Mesodermal cell (in vitro differentiated cells): ENCODE measurements around the gene PSMD1.

ENCODE experiments used
- H3K27ac ChIP-seq: 2 replicates; pipeline ENCODE4 v1.7.0; 2013; ENCODE audit warnings: mild to moderate bottlenecking, low read depth, low read length, moderate library complexity; ENCODE audit not compliant: severe bottlenecking
- H3K36me3 ChIP-seq: 2 replicates; pipeline ENCODE4 v1.7.1; 2013; ENCODE audit warnings: mild to moderate bottlenecking, low read length, moderate library complexity; ENCODE audit not compliant: control insufficient read depth, insufficient read depth
- H3K4me1 ChIP-seq: one replicate; pipeline ENCODE4 v1.7.1; 2013; ENCODE audit warnings: mild to moderate bottlenecking, low read length; ENCODE audit not compliant: insufficient read depth, control insufficient read depth, poor library complexity, severe bottlenecking
- H3K4me3 ChIP-seq: 2 replicates; pipeline ENCODE4 v1.7.0; 2013; ENCODE audit warnings: low read length, control low read depth, mild to moderate bottlenecking; ENCODE audit not compliant: insufficient read depth, poor library complexity, severe bottlenecking; ENCODE audit errors: extremely low read depth
- H3K9me3 ChIP-seq: 2 replicates; pipeline ENCODE4 v1.7.1; 2013; ENCODE audit warnings: mild to moderate bottlenecking, low read length, moderate library complexity; ENCODE audit not compliant: control insufficient read depth
- WGBS, 2 experiments: methylation state at CpG; one replicate each; pipeline ENCODE4 v1.1.5; 2013; ENCODE audit warnings: missing lambda C conversion rate in 2 of 2; ENCODE audit not compliant: insufficient coverage in 2 of 2; 5-methylcytosine and 5-hydroxymethylcytosine counted together

Gene PSMD1

GRCh38 chr2:231036131-231036530 lies 20.5 kb upstream of the PSMD1 start:
- Histone ChIP-seq H3K27ac (no peak overlapping the region), H3K36me3 (no peaks in the 10 kb centered on the region), H3K4me3 (no peak overlapping the region), H3K9me3 (no peaks in the 10 kb centered on the region), H3K4me1 (peaks cover 3% of the 10 kb centered on the region)
- WGBS, 2 experiments: 70 to 79% methylated on average over 3 to 4 of the region's 4 CpGs

- Histone ChIP-seq H3K36me3 (no peaks in the 10 kb centered on the region), H3K4me3 (no peak overlapping the region), H3K9me3 (no peaks in the 10 kb centered on the region), H3K27ac (no peak overlapping the region), H3K4me1 (peaks cover 3% of the 10 kb centered on the region)
- WGBS, 2 experiments: 75 to 80% methylated on average over 7 of the region's 12 CpGs
Observed at GRCh38 chr2:231036578-231037106, 20.0 kb upstream of the PSMD1 start.

GRCh38 chr2:231037202-231037730 lies 19.4 kb upstream of the PSMD1 start, which contains the start of gene C2orf72:
C2orf72 (plus strand) TSS chr2:231037523; CDS start chr2:231037566, 43 bp downstream.
- H3K27ac ChIP-seq: no peak within 1 kb of the TSS
- 1 to 9% methylated on average over 8 to 31 of the region's 61 CpGs for whole genome bisulfite sequencing, 2 experiments
- H3K4me3 ChIP-seq: peak within 1 kb of the TSS; percentile 37
- H3K9me3 ChIP-seq: no peaks in the 10 kb centered on the region
- H3K36me3 ChIP-seq: no peaks in the 10 kb centered on the region
- H3K4me1 ChIP-seq: peaks cover 3% of the 10 kb centered on the region

GRCh38 chr2:231037731-231038482 lies 18.8 kb upstream of the PSMD1 start:
- WGBS, 2 experiments: 1% methylated on average over 86 to 101 of the region's 104 CpGs
- no peak overlapping the region for H3K27ac ChIP-seq
- H3K36me3 ChIP-seq: no peaks in the 10 kb centered on the region
- peaks cover 3% of the 10 kb centered on the region for H3K4me1 ChIP-seq
- H3K9me3 ChIP-seq: no peaks in the 10 kb centered on the region
- peak overlapping the region; percentile 37 for H3K4me3 ChIP-seq

- WGBS, 2 experiments: 28 to 31% methylated on average over 7 to 14 of the region's 21 CpGs
- H3K36me3 ChIP-seq: no peaks in the 10 kb centered on the region
- no peak overlapping the region for H3K27ac ChIP-seq
- no peaks in the 10 kb centered on the region for H3K9me3 ChIP-seq
- H3K4me3 ChIP-seq: peak overlapping the region; percentile 37
- peaks cover 3% of the 10 kb centered on the region for H3K4me1 ChIP-seq
Observed at GRCh38 chr2:231038483-231039293, 18.0 kb upstream of the PSMD1 start.

GRCh38 chr2:231039294-231039664 lies 17.4 kb upstream of the PSMD1 start:
- 80% methylated on average over 2 of the region's 6 CpGs; no CpG with 5 or more reads in 1 of the 2 experiments for WGBS, 2 experiments
- Histone ChIP-seq H3K36me3 (no peaks in the 10 kb centered on the region), H3K4me1 (peaks cover 3% of the 10 kb centered on the region), H3K9me3 (no peaks in the 10 kb centered on the region), H3K4me3 (no peak overlapping the region), H3K27ac (no peak overlapping the region)

GRCh38 chr2:231039821-231040364 lies 16.8 kb upstream of the PSMD1 start:
- Histone ChIP-seq H3K27ac (no peak overlapping the region), H3K9me3 (no peaks in the 10 kb centered on the region), H3K4me1 (peaks cover 3% of the 10 kb centered on the region), H3K4me3 (no peak overlapping the region), H3K36me3 (no peaks in the 10 kb centered on the region)
- 86% methylated on average over 8 of the region's 8 CpGs for WGBS, 2 experiments

GRCh38 chr2:231041061-231041689 lies 15.5 kb upstream of the PSMD1 start:
- WGBS, 2 experiments: 75 to 89% methylated on average over 6 to 8 of the region's 8 CpGs
- H3K9me3 ChIP-seq: no peaks in the 10 kb centered on the region
- no peaks in the 10 kb centered on the region for H3K36me3 ChIP-seq
- H3K27ac ChIP-seq: no peak overlapping the region
- peaks cover 3% of the 10 kb centered on the region for H3K4me1 ChIP-seq
- H3K4me3 ChIP-seq: no peak overlapping the region

GRCh38 chr2:231043796-231044195 lies 12.9 kb upstream of the PSMD1 start:
- Histone ChIP-seq H3K36me3 (no peaks in the 10 kb centered on the region), H3K4me3 (no peak overlapping the region), H3K4me1 (peaks cover 9% of the 10 kb centered on the region), H3K9me3 (no peaks in the 10 kb centered on the region), H3K27ac (no peak overlapping the region)
- WGBS, 2 experiments: 100% methylated on average over 1 of the region's 4 CpGs; no CpG with 5 or more reads in 1 of the 2 experiments

- WGBS, 2 experiments: 87 to 89% methylated on average over 5 of the region's 5 CpGs
- H3K4me1 ChIP-seq: peaks cover 9% of the 10 kb centered on the region
- H3K36me3 ChIP-seq: no peaks in the 10 kb centered on the region
- H3K27ac ChIP-seq: no peak overlapping the region
- no peak overlapping the region for H3K4me3 ChIP-seq
- H3K9me3 ChIP-seq: no peaks in the 10 kb centered on the region
Observed at GRCh38 chr2:231046916-231047273, 9.8 kb upstream of the PSMD1 start.
